Activated T-cell treated with anti-CD3 and anti-CD28 coated beads, Interleukin-2, amount 50 U/mL, for 72 hours (primary cell): ENCODE data around the gene HEMK1. TPM values are rescaled to one million over a fixed set of nuclear protein-coding genes. Genes with fewer than 3 reads are reported as not detected.

ENCODE experiments used
- ATAC-seq, 2 donors: fragments of 150-1000 bp; cut with Tn5 transposase; replicated peaks in 1 of 2; 2 replicates each; pipeline ENCODE4 v1.10.0; 2021; ENCODE audit warnings: moderate library complexity in 2 of 2, mild to moderate bottlenecking in 1 of 2
- DNase-seq, 2 donors: peaks; one replicate each; pipeline ENCODE4 v3.0.0; 2021 to 2022; ENCODE audit warnings: mixed read lengths in 1 of 2
- H3K27ac Mint-ChIP-seq: one replicate; pipeline ENCODE4 v1.8.0; 2022; ENCODE audit warnings: mild to moderate bottlenecking, moderate library complexity, mixed read lengths
- H3K27me3 Mint-ChIP-seq: one replicate; pipeline ENCODE4 v1.8.0; 2022; ENCODE audit warnings: low read depth, mixed read lengths
- H3K36me3 Mint-ChIP-seq, 2 donors: one replicate each; pipeline ENCODE4 v1.8.0; 2022; ENCODE audit warnings: mixed read lengths in 2 of 2, mild to moderate bottlenecking in 1 of 2; ENCODE audit not compliant: insufficient read depth in 2 of 2
- H3K4me1 Mint-ChIP-seq: one replicate; pipeline ENCODE4 v1.8.0; 2022; ENCODE audit warnings: low read depth, mixed read lengths
- H3K4me3 Mint-ChIP-seq, 2 donors: one replicate each; pipeline ENCODE4 v1.8.0; 2022; ENCODE audit warnings: mild to moderate bottlenecking in 2 of 2, mixed read lengths in 2 of 2, moderate library complexity in 2 of 2
- H3K9me3 Mint-ChIP-seq, 2 donors: one replicate each; pipeline ENCODE4 v1.8.0; 2022; ENCODE audit warnings: mixed read lengths in 2 of 2
- total RNA-seq, 2 donors: library from RNA; stranded (reverse); gene quantifications; one replicate each; pipeline ENCODE4 v1.2.3, GENCODE V29; 2022

HEMK1 gene
- total RNA-seq, 2 donors from 2014 or later, result 54.5 to 64.6 TPM

- ATAC-seq, result no peak
- DNase-seq, result no peak
- Mint-ChIP-seq H3K27ac (peak overlapping the region; percentile 92), H3K36me3 (peaks cover 2 to 20% of the 10 kb centered on the region in 2 donors), H3K9me3 (no peaks in the 10 kb centered on the region), H3K4me3 (no peak overlapping the region), H3K4me1 (peaks cover 74% of the 10 kb centered on the region), H3K27me3 (no peaks in the 10 kb centered on the region)
These were observed 68.6 kb downstream of the HEMK1 start for GRCh38 chr3:50637945-50638344.

DNA sequence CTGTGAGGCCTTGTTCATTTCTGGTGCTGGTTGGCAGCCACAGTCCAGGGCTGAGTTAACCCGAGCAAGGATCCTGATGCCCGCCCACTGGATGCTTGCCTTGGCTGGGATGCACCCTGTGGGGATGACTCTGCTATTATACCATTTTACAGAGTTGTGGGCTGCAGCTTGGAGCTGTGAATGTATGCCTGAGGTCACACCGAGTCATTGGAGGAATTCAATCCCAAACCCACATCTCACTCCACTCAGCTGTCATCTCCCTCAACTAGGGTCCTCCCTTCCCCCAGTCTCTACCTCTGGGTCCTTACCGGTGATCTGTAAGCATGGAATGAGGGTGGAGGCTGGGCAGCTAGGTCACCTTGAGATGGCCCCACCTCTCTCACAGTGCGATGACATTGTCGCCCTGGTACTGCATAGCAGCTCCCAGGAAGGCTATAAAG lies 69.8 kb downstream of the HEMK1 start:
- DNase-seq, result no peak
- ATAC-seq, result no peak
- no peaks in the 10 kb centered on the region for H3K9me3 Mint-ChIP-seq
- H3K4me1 Mint-ChIP-seq, result peaks cover 62% of the 10 kb centered on the region
- H3K27ac Mint-ChIP-seq, result no peak overlapping the region
- peaks cover 2 to 20% of the 10 kb centered on the region in 2 donors for H3K36me3 Mint-ChIP-seq
- no peaks in the 10 kb centered on the region for H3K27me3 Mint-ChIP-seq
- no peak overlapping the region for H3K4me3 Mint-ChIP-seq

- no peak overlapping the region for H3K4me3 Mint-ChIP-seq
- H3K9me3 Mint-ChIP-seq, result no peaks in the 10 kb centered on the region
- H3K36me3 Mint-ChIP-seq, result peaks cover 2 to 22% of the 10 kb centered on the region in 2 donors
- DNase-seq (no peak), ATAC-seq (peak; percentile 60 to 83)
- no peak overlapping the region for H3K27ac Mint-ChIP-seq
- H3K27me3 Mint-ChIP-seq, result no peaks in the 10 kb centered on the region
- H3K4me1 Mint-ChIP-seq, result peaks cover 35% of the 10 kb centered on the region
These were observed 73.1 kb downstream of the HEMK1 start for GRCh38 chr3:50642382-50642781.

- Mint-ChIP-seq H3K4me3 (no peak overlapping the region), H3K36me3 (peaks cover 2 to 24% of the 10 kb centered on the region in 2 donors), H3K4me1 (peaks cover 20% of the 10 kb centered on the region), H3K27ac (no peak overlapping the region), H3K27me3 (no peaks in the 10 kb centered on the region), H3K9me3 (no peaks in the 10 kb centered on the region)
- no peak for ATAC-seq
- DNase-seq, result no peak
These were observed 75.2 kb downstream of the HEMK1 start for GRCh38 chr3:50644561-50644960.

- DNase-seq (no peak), ATAC-seq (no peak)
- H3K36me3 Mint-ChIP-seq, result peaks cover 2 to 24% of the 10 kb centered on the region in 2 donors
- H3K4me3 Mint-ChIP-seq, result no peak overlapping the region
- H3K27me3 Mint-ChIP-seq, result no peaks in the 10 kb centered on the region
- H3K4me1 Mint-ChIP-seq, result peaks cover 21% of the 10 kb centered on the region
- H3K27ac Mint-ChIP-seq, result no peak overlapping the region
- no peaks in the 10 kb centered on the region for H3K9me3 Mint-ChIP-seq
These were observed 76.1 kb downstream of the HEMK1 start for GRCh38 chr3:50645378-50645777.

Other genes starting within 250 kb of the HEMK1 start
- 1 to 10 TPM; 4.6 to 4.8 TPM for gene HYAL2, start 246.8 kb upstream of the HEMK1 start, total RNA-seq
- gene TUSC2, start 241.3 kb upstream of the HEMK1 start, total RNA-seq, result 10 to 100 TPM; 16.2 to 16.8 TPM
- 10 to 100 TPM; 51.4 to 61.6 TPM for gene RASSF1, start 228.7 kb upstream of the HEMK1 start, total RNA-seq
- 1 to 10 TPM; 1.2 TPM for gene ZMYND10, start 223.8 kb upstream of the HEMK1 start, total RNA-seq
- 10 to 100 TPM; 46.0 to 46.4 TPM for gene NPRL2, start 218.7 kb upstream of the HEMK1 start, total RNA-seq
- gene CYB561D2, start 218.7 kb upstream of the HEMK1 start, total RNA-seq, result 10 to 100 TPM; 16.1 to 17.0 TPM
- gene TMEM115, start 210.0 kb upstream of the HEMK1 start, total RNA-seq, result 10 to 100 TPM; 21.5 to 22.6 TPM
- 1 to 10 TPM; 3.3 to 5.4 TPM for gene CACNA2D2, start 65.9 kb upstream of the HEMK1 start, total RNA-seq
- gene C3orf18, start 1.8 kb upstream of the HEMK1 start, total RNA-seq, result 10 to 100 TPM; 22.7 to 32.5 TPM
- 100 to 1,000 TPM; 242 to 271 TPM for gene CISH, start 42.3 kb downstream of the HEMK1 start, total RNA-seq
- 100 to 1,000 TPM; 116 to 129 TPM for gene MAPKAPK3, start 47.6 kb downstream of the HEMK1 start, total RNA-seq
- gene DOCK3, start 105.4 kb downstream of the HEMK1 start, total RNA-seq, result 1 to 10 TPM; 7.2 to 9.7 TPM